Measurements from ENCODE around the gene FAM131C.
"Not testable (repeated sequence)": the region's sequence is repeated elsewhere in the genome, so short reads cannot be mapped to it uniquely, and the experiment has no call there.

Gene FAM131C

DNA sequence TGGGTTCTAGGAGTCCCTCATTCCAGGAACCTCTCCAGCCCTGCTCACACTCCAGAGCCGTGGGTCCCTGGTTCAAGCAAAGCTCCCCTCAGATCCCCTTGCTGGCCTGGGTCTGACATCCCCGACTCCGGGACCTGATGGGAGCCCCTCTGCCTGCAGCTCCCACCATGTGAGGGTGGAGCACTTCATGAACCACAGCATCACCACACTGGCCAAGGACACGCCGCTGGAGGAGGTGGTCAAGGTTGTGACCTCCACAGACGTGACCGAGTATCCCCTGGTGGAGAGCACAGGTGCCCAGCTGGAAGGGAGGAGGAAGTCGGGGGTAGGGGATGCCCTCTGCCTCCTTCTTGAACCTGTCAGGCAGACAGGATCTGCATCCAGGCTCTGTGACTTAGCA is 41.9 kb downstream of the FAM131C start:
- Histone ChIP-seq H3K79me1 (replicated peaks; ENCODE audit: low read length, poor library complexity, severe bottlenecking) (no peaks in the 10 kb centered on the region), H3K4me1 (ENCODE audit: control insufficient read depth, insufficient read depth, low read depth, low read length) (peaks cover 6% of the 10 kb centered on the region)

GRCh38 chr1:16029288-16029687 is 44.2 kb downstream of the FAM131C start:
- WGBS = 100% methylated on average over 1 of the region's 1 CpG
- Histone ChIP-seq H2BK15ac (ENCODE audit: low read depth, poor library complexity, severe bottlenecking) (no peak overlapping the region), H3K4ac (ENCODE audit: low read depth in 1 of 2, low read length in 2 of 2) (no peak overlapping the region), H3K14ac (ENCODE audit: low read length in 2 of 2) (no peak overlapping the region), H3K36me3 (ENCODE audit: control insufficient read depth in 1 of 2, insufficient read depth in 2 of 2, low read depth in 1 of 2, low read length in 2 of 2) (no peaks in the 10 kb centered on the region), H2AFZ (ENCODE audit: low read depth, low read length) (no peak overlapping the region), H2BK12ac (ENCODE audit: low read length in 2 of 2) (no peak overlapping the region), H2BK120ac (ENCODE audit: low read depth, low read length) (no peak overlapping the region), H4K91ac (ENCODE audit: low read length) (no peak overlapping the region), H3K4me2 (ENCODE audit: low read length, poor library complexity, severe bottlenecking) (no peak overlapping the region), H3K27ac (ENCODE audit: low read length, poor library complexity, severe bottlenecking) (no peak overlapping the region), H3K4me3 (ENCODE audit: insufficient read depth in 1 of 2, low read depth in 1 of 2, low read length in 2 of 2) (no peak overlapping the region), H3K9ac (ENCODE audit: low read length) (no peak overlapping the region), H3K23ac (ENCODE audit: low read length in 2 of 2) (no peak overlapping the region), H3K4me1 (ENCODE audit: control insufficient read depth, insufficient read depth, low read depth, low read length) (peaks cover 6% of the 10 kb centered on the region), H3K18ac (ENCODE audit: low read depth in 1 of 2, low read length in 2 of 2) (no peak overlapping the region), H4K8ac (ENCODE audit: low read length) (no peak overlapping the region), H3K9me3 (ENCODE audit: control insufficient read depth, low read length) (no peaks in the 10 kb centered on the region), H3K27me3 (ENCODE audit: control insufficient read depth in 1 of 2, insufficient read depth in 1 of 2, low read length in 2 of 2) (peaks cover 4 to 22% of the 10 kb centered on the region in 2 experiments), H2AK5ac (ENCODE audit: low read length, severe bottlenecking) (no peak overlapping the region), H3K79me1 (replicated peaks; ENCODE audit: low read length, poor library complexity, severe bottlenecking) (no peaks in the 10 kb centered on the region), H2BK5ac (ENCODE audit: low read depth, low read length, poor library complexity, severe bottlenecking) (no peak overlapping the region)
- no peak for DNase-seq

More for the DNA sequence above, 41.9 kb downstream of the FAM131C start:
- no peak overlapping the region for H3K4me3 ChIP-seq (ENCODE audit: insufficient read depth in 1 of 2, low read depth in 1 of 2, low read length in 2 of 2)
- H3K27ac ChIP-seq (ENCODE audit: low read length, poor library complexity, severe bottlenecking) = no peak overlapping the region
- no peak overlapping the region for H3K4me2 ChIP-seq (ENCODE audit: low read length, poor library complexity, severe bottlenecking)
- no peak overlapping the region for H3K18ac ChIP-seq (ENCODE audit: low read depth in 1 of 2, low read length in 2 of 2)
- 92% methylated on average over 7 of the region's 8 CpGs for WGBS
- no peak overlapping the region for H2BK12ac ChIP-seq (ENCODE audit: low read length in 2 of 2)
- H2BK15ac ChIP-seq (ENCODE audit: low read depth, poor library complexity, severe bottlenecking) = no peak overlapping the region
- no peak for DNase-seq
- H3K23ac ChIP-seq (ENCODE audit: low read length in 2 of 2) = no peak overlapping the region
- no peak overlapping the region for H3K4ac ChIP-seq (ENCODE audit: low read depth in 1 of 2, low read length in 2 of 2)
- H2AFZ ChIP-seq (ENCODE audit: low read depth, low read length) = no peak overlapping the region
- H3K9me3 ChIP-seq (ENCODE audit: control insufficient read depth, low read length) = no peaks in the 10 kb centered on the region
- no peak overlapping the region for H4K8ac ChIP-seq (ENCODE audit: low read length)
- H3K9ac ChIP-seq (ENCODE audit: low read length) = no peak overlapping the region
- H2AK5ac ChIP-seq (ENCODE audit: low read length, severe bottlenecking) = no peak overlapping the region
- H3K27me3 ChIP-seq (ENCODE audit: control insufficient read depth in 1 of 2, insufficient read depth in 1 of 2, low read length in 2 of 2) = peaks cover 0 to 22% of the 10 kb centered on the region in 2 experiments
- H2BK120ac ChIP-seq (ENCODE audit: low read depth, low read length) = no peak overlapping the region
- H2BK5ac ChIP-seq (ENCODE audit: low read depth, low read length, poor library complexity, severe bottlenecking) = no peak overlapping the region
- no peaks in the 10 kb centered on the region for H3K36me3 ChIP-seq (ENCODE audit: control insufficient read depth in 1 of 2, insufficient read depth in 2 of 2, low read depth in 1 of 2, low read length in 2 of 2)
- no peak overlapping the region for H3K14ac ChIP-seq (ENCODE audit: low read length in 2 of 2)
- H4K91ac ChIP-seq (ENCODE audit: low read length) = no peak overlapping the region

- not testable (repeated sequence) for H2BK5ac ChIP-seq (ENCODE audit: low read depth, low read length, poor library complexity, severe bottlenecking); H4K8ac ChIP-seq (ENCODE audit: low read length); H3K9ac ChIP-seq (ENCODE audit: low read length); H3K27ac ChIP-seq (ENCODE audit: low read length, poor library complexity, severe bottlenecking); H2BK15ac ChIP-seq (ENCODE audit: low read depth, poor library complexity, severe bottlenecking); H3K4ac ChIP-seq (ENCODE audit: low read depth in 1 of 2, low read length in 2 of 2); H3K36me3 ChIP-seq (ENCODE audit: control insufficient read depth in 1 of 2, insufficient read depth in 2 of 2, low read depth in 1 of 2, low read length in 2 of 2); H3K4me3 ChIP-seq (ENCODE audit: insufficient read depth in 1 of 2, low read depth in 1 of 2, low read length in 2 of 2); H2BK120ac ChIP-seq (ENCODE audit: low read depth, low read length); H3K4me1 ChIP-seq (ENCODE audit: control insufficient read depth, insufficient read depth, low read depth, low read length); H3K23ac ChIP-seq (ENCODE audit: low read length in 2 of 2); H2AK5ac ChIP-seq (ENCODE audit: low read length, severe bottlenecking); H3K4me2 ChIP-seq (ENCODE audit: low read length, poor library complexity, severe bottlenecking); H3K79me1 ChIP-seq (replicated peaks; ENCODE audit: low read length, poor library complexity, severe bottlenecking); H2BK12ac ChIP-seq (ENCODE audit: low read length in 2 of 2); H3K9me3 ChIP-seq (ENCODE audit: control insufficient read depth, low read length); DNase-seq; H3K18ac ChIP-seq (ENCODE audit: low read depth in 1 of 2, low read length in 2 of 2); H2AFZ ChIP-seq (ENCODE audit: low read depth, low read length); H3K14ac ChIP-seq (ENCODE audit: low read length in 2 of 2); H4K91ac ChIP-seq (ENCODE audit: low read length)
- H3K27me3 ChIP-seq (ENCODE audit: control insufficient read depth in 1 of 2, insufficient read depth in 1 of 2, low read length in 2 of 2) = peaks cover 4 to 22% of the 10 kb centered on the region in 2 experiments
- WGBS = 80% methylated on average over 13 of the region's 13 CpGs
Observed at GRCh38 chr1:16029003-16029268, 44.5 kb downstream of the FAM131C start.

- H3K36me3 ChIP-seq (ENCODE audit: control insufficient read depth in 1 of 2, insufficient read depth in 2 of 2, low read depth in 1 of 2, low read length in 2 of 2) = no peaks in the 10 kb centered on the region
- no peak overlapping the region for H2AFZ ChIP-seq (ENCODE audit: low read depth, low read length)
- no peak overlapping the region for H2BK15ac ChIP-seq (ENCODE audit: low read depth, poor library complexity, severe bottlenecking)
- H3K18ac ChIP-seq (ENCODE audit: low read depth in 1 of 2, low read length in 2 of 2) = no peak overlapping the region
- DNase-seq = no peak
- no peak overlapping the region for H3K4ac ChIP-seq (ENCODE audit: low read depth in 1 of 2, low read length in 2 of 2)
- H3K9me3 ChIP-seq (ENCODE audit: control insufficient read depth, low read length) = no peaks in the 10 kb centered on the region
- no peaks in the 10 kb centered on the region for H3K79me1 ChIP-seq (replicated peaks; ENCODE audit: low read length, poor library complexity, severe bottlenecking)
- H3K4me3 ChIP-seq (ENCODE audit: insufficient read depth in 1 of 2, low read depth in 1 of 2, low read length in 2 of 2) = no peak overlapping the region
- H2BK120ac ChIP-seq (ENCODE audit: low read depth, low read length) = no peak overlapping the region
- no peak overlapping the region for H3K4me2 ChIP-seq (ENCODE audit: low read length, poor library complexity, severe bottlenecking)
- no peak overlapping the region for H3K9ac ChIP-seq (ENCODE audit: low read length)
- no peak overlapping the region for H3K14ac ChIP-seq (ENCODE audit: low read length in 2 of 2)
- H2BK12ac ChIP-seq (ENCODE audit: low read length in 2 of 2) = no peak overlapping the region
- peaks cover 6% of the 10 kb centered on the region for H3K4me1 ChIP-seq (ENCODE audit: control insufficient read depth, insufficient read depth, low read depth, low read length)
- no peak overlapping the region for H4K8ac ChIP-seq (ENCODE audit: low read length)
- 76% methylated on average over 18 of the region's 19 CpGs for WGBS
- no peak overlapping the region for H4K91ac ChIP-seq (ENCODE audit: low read length)
- H2BK5ac ChIP-seq (ENCODE audit: low read depth, low read length, poor library complexity, severe bottlenecking) = no peak overlapping the region
- peaks cover 4 to 22% of the 10 kb centered on the region in 2 experiments for H3K27me3 ChIP-seq (ENCODE audit: control insufficient read depth in 1 of 2, insufficient read depth in 1 of 2, low read length in 2 of 2)
- no peak overlapping the region for H3K23ac ChIP-seq (ENCODE audit: low read length in 2 of 2)
- no peak overlapping the region for H2AK5ac ChIP-seq (ENCODE audit: low read length, severe bottlenecking)
- H3K27ac ChIP-seq (ENCODE audit: low read length, poor library complexity, severe bottlenecking) = no peak overlapping the region
Observed at GRCh38 chr1:16028237-16029002, 45.0 kb downstream of the FAM131C start.
